ENCODE measurements around the gene HS3ST4.

Gene HS3ST4

DNA sequence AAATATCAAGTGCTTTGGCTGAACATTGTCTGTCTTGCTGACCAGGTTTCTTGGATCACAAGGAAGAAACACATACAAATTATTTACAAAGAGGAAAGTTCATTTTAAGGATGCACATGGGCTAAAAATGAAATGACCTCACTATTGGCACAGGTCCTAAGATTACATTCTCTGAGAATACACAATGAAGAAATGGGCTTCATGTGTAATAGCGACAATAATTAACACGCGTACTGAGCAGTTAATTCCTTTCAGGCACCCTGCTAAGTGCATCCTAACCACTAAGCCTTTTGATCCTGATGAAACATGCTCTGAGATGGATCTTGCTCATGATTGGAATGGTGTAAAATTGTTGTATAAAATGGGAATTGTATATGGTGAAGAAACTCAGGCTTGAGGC, 429.0 kb downstream of the HS3ST4 start:
- FAIRE-seq = no peak

DNA sequence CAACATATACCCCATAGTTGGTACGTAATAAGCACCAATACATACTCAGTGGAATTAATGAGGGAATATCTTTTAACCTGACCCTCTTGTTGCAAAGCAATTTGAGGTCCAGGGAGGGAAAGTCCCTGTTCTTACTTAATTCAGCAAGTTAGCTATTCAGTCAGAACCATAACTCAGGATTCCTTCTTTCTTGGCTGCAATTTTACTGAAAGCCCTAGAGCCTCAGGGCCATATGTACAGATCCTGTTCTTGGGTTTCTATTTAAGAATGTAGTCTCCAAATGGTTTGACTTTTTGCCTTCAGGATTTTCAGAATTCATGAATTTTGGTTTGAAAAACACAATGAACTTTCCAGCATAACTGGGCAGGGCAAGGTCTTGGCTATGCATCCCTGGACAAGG, 436.5 kb downstream of the HS3ST4 start:
- no peak for FAIRE-seq

DNA sequence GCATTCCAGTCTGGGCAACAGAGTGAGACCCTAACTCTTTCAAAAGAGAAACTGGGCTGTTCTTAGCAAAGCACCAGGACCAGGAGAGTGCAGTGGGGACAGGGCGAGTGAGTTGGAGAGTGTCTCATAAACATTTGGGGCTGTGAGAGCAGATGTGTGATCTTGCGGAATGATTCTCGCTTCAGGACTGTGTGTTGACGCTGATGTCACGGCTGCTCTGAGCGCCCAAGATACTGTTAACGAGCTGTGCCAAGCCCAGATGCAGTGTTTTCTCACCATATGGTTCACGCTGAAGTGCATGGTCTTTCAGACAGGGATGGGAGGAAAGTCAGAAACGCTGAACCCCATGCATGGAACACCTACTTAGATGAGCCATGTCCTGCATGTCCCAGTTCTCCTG, 438.2 kb downstream of the HS3ST4 start:
- FAIRE-seq = no peak

GRCh38 chr16:26133416-26134093, 441.8 kb downstream of the HS3ST4 start:
- FAIRE-seq = no peak

- FAIRE-seq = no peak
Measured at GRCh38 chr16:26134588-26134987, 442.8 kb downstream of the HS3ST4 start.

- no peak for FAIRE-seq
Measured at GRCh38 chr16:26137956-26138355, 446.2 kb downstream of the HS3ST4 start.

GRCh38 chr16:26139091-26139490, 447.3 kb downstream of the HS3ST4 start:
- no peak for FAIRE-seq

DNA sequence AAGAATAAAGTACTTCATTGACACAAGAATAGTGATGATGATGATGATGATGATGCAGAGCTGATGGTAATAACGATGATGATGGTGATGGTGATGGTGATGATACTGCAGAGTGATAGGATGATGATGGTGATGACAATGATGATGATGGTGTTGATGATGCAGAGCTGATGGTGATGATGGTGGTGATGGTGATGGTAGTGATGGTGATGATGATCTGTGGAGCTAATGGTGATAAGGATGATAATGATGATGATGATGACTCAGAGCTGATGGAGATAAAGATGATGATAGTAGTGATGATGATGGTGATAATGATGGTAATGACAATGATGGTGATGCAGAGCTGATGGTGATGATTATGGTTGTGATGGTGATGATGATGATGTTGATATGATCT, 448.1 kb downstream of the HS3ST4 start:
- FAIRE-seq = no peak

- FAIRE-seq = no peak
Measured at GRCh38 chr16:26149364-26150190, 457.8 kb downstream of the HS3ST4 start.

DNA sequence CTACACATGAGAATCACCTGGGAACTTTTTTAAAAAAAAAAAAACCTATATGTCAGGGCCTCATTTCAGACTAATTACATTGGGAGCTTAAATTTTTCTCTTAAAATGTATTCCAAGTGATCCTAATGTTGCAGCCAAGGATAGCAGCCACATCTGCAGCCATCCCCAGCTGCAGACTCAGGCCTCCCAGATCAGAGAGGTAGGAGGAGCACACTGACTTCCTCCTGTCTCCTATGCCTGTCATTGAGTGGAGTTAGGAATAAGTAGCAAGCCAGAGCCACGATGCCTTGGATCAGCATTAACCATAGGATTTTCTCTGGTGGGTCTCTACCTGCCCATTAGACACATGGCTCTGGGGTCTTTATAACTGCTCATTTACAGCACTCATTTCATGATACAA, 463.5 kb downstream of the HS3ST4 start:
- no peak for FAIRE-seq

GRCh38 chr16:26157319-26157718, 465.6 kb downstream of the HS3ST4 start:
- no peak for FAIRE-seq

GRCh38 chr16:26158142-26158759, 466.5 kb downstream of the HS3ST4 start:
- no peak for FAIRE-seq

GRCh38 chr16:26161461-26162180, 469.9 kb downstream of the HS3ST4 start:
- no peak for FAIRE-seq

DNA sequence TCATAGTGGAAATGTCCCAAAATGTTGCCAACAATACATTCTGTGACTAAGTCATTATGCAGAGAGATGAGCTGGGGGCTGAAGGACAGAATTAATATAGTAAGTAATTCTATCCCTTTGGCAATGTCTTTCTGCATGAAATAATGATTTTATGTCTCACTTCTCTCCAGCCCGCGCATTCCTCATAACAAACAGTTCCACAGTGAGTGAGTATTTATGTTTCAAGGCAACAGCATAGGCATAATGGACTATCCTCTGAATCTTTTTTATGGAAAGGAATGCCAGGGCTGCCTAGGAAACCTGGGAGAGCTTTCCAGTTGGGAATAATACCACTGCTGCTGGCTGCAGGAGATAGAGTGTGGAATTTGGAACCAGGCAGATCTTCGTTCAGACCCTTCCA, 477.7 kb downstream of the HS3ST4 start:
- FAIRE-seq = no peak

DNA sequence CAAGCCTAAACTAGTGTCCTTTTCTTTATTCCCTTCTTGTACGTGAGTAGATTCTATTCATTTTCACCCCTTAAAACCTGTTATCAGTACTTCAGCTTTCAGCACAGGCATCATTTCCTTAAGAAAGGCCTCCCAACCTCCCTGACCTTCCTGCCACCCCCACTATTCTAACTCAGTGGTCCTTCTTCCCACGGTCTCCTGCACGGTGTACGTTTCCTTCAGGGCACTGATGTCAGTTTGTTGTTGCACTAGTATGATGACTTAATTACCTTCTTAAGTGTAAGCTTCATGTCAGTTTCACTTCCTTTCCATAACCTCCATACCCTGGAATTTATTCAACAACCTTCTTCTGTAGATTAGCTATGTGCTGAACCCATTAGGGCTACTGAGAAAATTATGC, 484.2 kb downstream of the HS3ST4 start:
- FAIRE-seq = no peak

- no peak for FAIRE-seq
Measured at GRCh38 chr16:26177438-26177837, 485.7 kb downstream of the HS3ST4 start.

- FAIRE-seq = no peak
Measured at GRCh38 chr16:26178298-26178697, 486.5 kb downstream of the HS3ST4 start.

- no peak for FAIRE-seq
Measured at GRCh38 chr16:26186091-26186615, 494.4 kb downstream of the HS3ST4 start.
